GM23338 (cell line): Measurements from ENCODE around the gene SIL1.

Experiments used
- CREB1 ChIP-seq: fragments of 250-450 bp; sonication (Bioruptor Pico); IDR thresholded peaks from 2 replicates; pipeline ENCODE4 v1.5.0; 2020; ENCODE audit warnings: low read depth, mild to moderate bottlenecking, moderate library complexity
- CTCF ChIP-seq, 2 experiments: fragments of 200-600 bp in 1 of 2; sonication (generic) in 1 of 2; conservative IDR thresholded peaks; 2 replicates each; pipeline versions ENCODE4 v1.5.1 to v1.6.1; 2016 to 2017; ENCODE audit warnings: antibody characterized with exemption in 2 of 2, low read depth in 2 of 2, mild to moderate bottlenecking in 2 of 2, moderate library complexity in 1 of 2
- EZH2 ChIP-seq: fragments of 200-600 bp; sonication (generic); IDR thresholded peaks from one replicate; pipeline ENCODE4 v1.8.0; 2017; ENCODE audit warnings: antibody characterized with exemption, mild to moderate bottlenecking, low read depth; ENCODE audit not compliant: unreplicated experiment
- EZH2phosphoT487 ChIP-seq: fragments of 200-600 bp; sonication (generic); IDR thresholded peaks from one replicate; pipeline ENCODE4 v1.8.1; 2018; ENCODE audit warnings: antibody characterized with exemption; ENCODE audit not compliant: unreplicated experiment
- NANOG ChIP-seq: IDR thresholded peaks from 2 replicates; pipeline ENCODE4 v1.6.1; 2016; ENCODE audit warnings: antibody characterized with exemption, borderline replicate concordance
- POLR2AphosphoS5 ChIP-seq: IDR thresholded peaks from 2 replicates; pipeline ENCODE4 v1.6.1; 2016; ENCODE audit warnings: antibody characterized with exemption, low read depth
- REST ChIP-seq: IDR thresholded peaks from one replicate; pipeline ENCODE4 v1.6.1; 2018; ENCODE audit warnings: antibody characterized with exemption; ENCODE audit not compliant: unreplicated experiment
- ZNF114 ChIP-seq: fragments of 250-450 bp; sonication (Bioruptor Pico); IDR thresholded peaks from 2 replicates; pipeline ENCODE4 v1.5.0; 2020; ENCODE audit warnings: mild to moderate bottlenecking, moderate library complexity
- ZNF331 ChIP-seq: fragments of 250-450 bp; sonication (Bioruptor Pico); IDR thresholded peaks from 2 replicates; pipeline ENCODE4 v1.5.0; 2020; ENCODE audit warnings: low read depth, mild to moderate bottlenecking, moderate library complexity

GRCh38 chr5:138974227-138975063 lies 223.7 kb downstream of the SIL1 start:
- no peak for TF ChIP-seq CTCF (conservative IDR thresholded peaks at IDR 0.05; ENCODE audit: low read depth in 2 of 2)
- TF ChIP-seq EZH2phosphoT487: no peak
- no peak for TF ChIP-seq REST
- TF ChIP-seq POLR2AphosphoS5: no peak
- no peak for TF ChIP-seq ZNF114
- no peak for TF ChIP-seq CREB1 (CRISPR knock-in tag)
- no peak for TF ChIP-seq NANOG
- no peak for TF ChIP-seq EZH2
- no peak for TF ChIP-seq ZNF331 (CRISPR knock-in tag)
